Prostate gland (tissue), 2 donors: ENCODE results near the gene GPC5. TPM values are rescaled to one million over a fixed set of nuclear protein-coding genes. Genes with fewer than 3 reads are reported as not detected.

Source experiments
- DNase-seq: peaks from one replicate; pipeline ENCODE4 v3.0.0-alpha.2; 2019; ENCODE audit warnings: low spot score
- H3K27ac ChIP-seq, 2 donors: fragments of 200-600 bp; sonication (generic); 2 replicates each; pipeline ENCODE4 v1.5.1; 2017 to 2019
- H3K27me3 ChIP-seq: fragments of 200-600 bp; sonication (generic); replicated peaks from 2 replicates; pipeline ENCODE4 v1.5.1; 2019; ENCODE audit not compliant: insufficient read depth
- H3K36me3 ChIP-seq, 2 donors: fragments of 200-600 bp; sonication (generic); 1 replicate in 1 of 2; 2 replicates in 1 of 2; pipeline versions ENCODE4 v1.5.1 to v1.8.1; 2017 to 2019
- H3K4me1 ChIP-seq: fragments of 200-600 bp; sonication (generic); replicated peaks from 2 replicates; pipeline ENCODE4 v1.5.1; 2019
- H3K4me3 ChIP-seq, 2 donors: fragments of 200-600 bp; sonication (generic); 2 replicates each; pipeline ENCODE4 v1.5.1; 2017 to 2019
- H3K9me3 ChIP-seq: fragments of 200-600 bp; sonication (generic); 2 replicates; pipeline ENCODE4 v1.5.1; 2017
- CTCF ChIP-seq, 4 experiments: fragments of 200-600 bp in 2 of 4; fragments of 450-650 bp in 2 of 4; sonication (generic) in 2 of 4; IDR thresholded peaks; 1 replicate in 3 of 4; 2 replicates in 1 of 4; pipeline ENCODE4 v1.5.1; 2016 to 2019; ENCODE audit warnings: antibody characterized with exemption in 4 of 4, mild to moderate bottlenecking in 2 of 4, moderate library complexity in 2 of 4
- POLR2A ChIP-seq: fragments of 450-650 bp; IDR thresholded peaks from one replicate; pipeline ENCODE4 v1.6.1; 2016; ENCODE audit warnings: antibody characterized with exemption, mild to moderate bottlenecking
- POLR2AphosphoS5 ChIP-seq: sonication (generic); formaldehyde crosslinking; IDR thresholded peaks from one replicate; pipeline ENCODE4 v1.6.1; 2017; ENCODE audit warnings: antibody characterized with exemption
- WGBS: methylation state at CpG from one replicate; pipeline ENCODE4 v1.1.5; 2018; 5-methylcytosine and 5-hydroxymethylcytosine counted together
- intact Hi-C: fragments of 100-400 bp; cut with DNase I; formaldehyde crosslinking; loops from one replicate; pipeline ENCODE4 v1.14.2; 2022
- total RNA-seq, 2 donors: library from RNA; depleted of rRNA; stranded (reverse); fragments of >200 nt; gene quantifications; one replicate each; pipeline ENCODE4 v1.1.0, GENCODE V29; 2016

The GPC5 gene
- total RNA-seq, 2 donors from 2014 or later = 0.23 to 35.0 TPM

- no peaks in the 10 kb centered on the region for H3K36me3 ChIP-seq
Measured at GRCh38 chr13:91360246-91360751, 38.1 kb upstream of the GPC5 start.

GRCh38 chr13:91361755-91362271, 36.6 kb upstream of the GPC5 start:
- H3K9me3 ChIP-seq = no peaks in the 10 kb centered on the region
- H3K27ac ChIP-seq = no peak overlapping the region
- intact Hi-C loops = no loop called here
- DNase-seq = no peak
- H3K27me3 ChIP-seq = no peaks in the 10 kb centered on the region
- no peak overlapping the region for H3K4me3 ChIP-seq
- TF ChIP-seq POLR2AphosphoS5 (no peak), POLR2A (no peak), CTCF (IDR thresholded peaks at IDR 0.05) (no peak)
- no peaks in the 10 kb centered on the region for H3K36me3 ChIP-seq
- H3K4me1 ChIP-seq = no peaks in the 10 kb centered on the region
- 76% methylated on average over 1 of the region's 1 CpG for WGBS

More at GRCh38 chr13:91360246-91360751, 38.1 kb upstream of the GPC5 start:
- Histone ChIP-seq H3K27me3 (no peaks in the 10 kb centered on the region), H3K4me3 (no peak overlapping the region), H3K9me3 (no peaks in the 10 kb centered on the region), H3K27ac (no peak overlapping the region), H3K4me1 (no peaks in the 10 kb centered on the region)
- WGBS = 88% methylated on average over 4 of the region's 4 CpGs
- intact Hi-C loops = no loop called here
- TF ChIP-seq POLR2AphosphoS5 = no peak
- TF ChIP-seq CTCF (IDR thresholded peaks at IDR 0.05) = no peak
- TF ChIP-seq POLR2A = no peak
- DNase-seq = no peak

GRCh38 chr13:91362908-91363307, 35.5 kb upstream of the GPC5 start:
- WGBS = 47% methylated on average over 1 of the region's 1 CpG
- H3K4me3 ChIP-seq = no peak overlapping the region
- no peak for DNase-seq
- H3K27me3 ChIP-seq = no peaks in the 10 kb centered on the region
- TF ChIP-seq CTCF (IDR thresholded peaks at IDR 0.05) (no peak), POLR2AphosphoS5 (no peak), POLR2A (no peak)
- H3K36me3 ChIP-seq = no peaks in the 10 kb centered on the region
- intact Hi-C loops = no loop called here
- H3K4me1 ChIP-seq = no peaks in the 10 kb centered on the region
- H3K9me3 ChIP-seq = no peaks in the 10 kb centered on the region
- H3K27ac ChIP-seq = no peak overlapping the region

- H3K27ac ChIP-seq = no peak overlapping the region
- no peak for TF ChIP-seq CTCF (IDR thresholded peaks at IDR 0.05)
- no peak for TF ChIP-seq POLR2AphosphoS5
- TF ChIP-seq POLR2A = no peak
- no peak overlapping the region for H3K4me3 ChIP-seq
- no peaks in the 10 kb centered on the region for H3K4me1 ChIP-seq
- H3K27me3 ChIP-seq = no peaks in the 10 kb centered on the region
- 94% methylated on average over 1 of the region's 1 CpG for WGBS
- no peaks in the 10 kb centered on the region for H3K9me3 ChIP-seq
- intact Hi-C loops = no loop called here
- no peaks in the 10 kb centered on the region for H3K36me3 ChIP-seq
- DNase-seq = no peak
Measured at GRCh38 chr13:91368101-91368500, 30.3 kb upstream of the GPC5 start.

GRCh38 chr13:91368676-91369440, 29.6 kb upstream of the GPC5 start:
- no peak for TF ChIP-seq CTCF (IDR thresholded peaks at IDR 0.05)
- no peak for TF ChIP-seq POLR2A
- TF ChIP-seq POLR2AphosphoS5 = no peak
- intact Hi-C loops = no loop called here
- H3K4me3 ChIP-seq = no peak overlapping the region
- no peaks in the 10 kb centered on the region for H3K9me3 ChIP-seq
- H3K27ac ChIP-seq = no peak overlapping the region
- H3K27me3 ChIP-seq = no peaks in the 10 kb centered on the region
- H3K36me3 ChIP-seq = no peaks in the 10 kb centered on the region
- H3K4me1 ChIP-seq = no peaks in the 10 kb centered on the region
- DNase-seq = no peak
- 63% methylated on average over 3 of the region's 3 CpGs for WGBS
